Measurements from ENCODE around the gene UCP3. TPM values are rescaled to one million over a fixed set of nuclear protein-coding genes. Genes with fewer than 3 reads are reported as not detected.

Gene UCP3
- total and polyA plus RNA-seq, 7 donors: 8.9 to 587 (median 202) TPM

DNA sequence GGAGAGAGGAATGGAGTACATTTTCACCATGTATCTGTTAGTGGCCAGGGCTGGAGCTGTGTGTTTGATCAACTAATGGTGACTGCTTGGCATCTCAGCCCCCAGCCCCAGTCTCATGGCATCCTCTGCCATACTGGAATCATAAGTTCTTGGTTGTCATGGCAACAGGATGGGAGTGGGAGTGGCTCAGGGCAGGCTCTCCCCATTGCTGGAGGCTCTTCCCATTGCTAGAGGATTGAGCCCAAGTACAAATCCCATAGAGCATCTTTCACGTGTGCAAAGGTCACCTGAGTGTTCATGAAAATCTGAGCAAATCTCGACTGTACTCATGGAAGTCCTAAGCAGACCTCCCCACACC lies 43.1 kb downstream of the UCP3 start:
- H3K36me3 ChIP-seq (ENCODE audit: insufficient read depth in 1 of 2, low read depth in 1 of 2): no peaks in the 10 kb centered on the region
- TF ChIP-seq, protein P1, sequence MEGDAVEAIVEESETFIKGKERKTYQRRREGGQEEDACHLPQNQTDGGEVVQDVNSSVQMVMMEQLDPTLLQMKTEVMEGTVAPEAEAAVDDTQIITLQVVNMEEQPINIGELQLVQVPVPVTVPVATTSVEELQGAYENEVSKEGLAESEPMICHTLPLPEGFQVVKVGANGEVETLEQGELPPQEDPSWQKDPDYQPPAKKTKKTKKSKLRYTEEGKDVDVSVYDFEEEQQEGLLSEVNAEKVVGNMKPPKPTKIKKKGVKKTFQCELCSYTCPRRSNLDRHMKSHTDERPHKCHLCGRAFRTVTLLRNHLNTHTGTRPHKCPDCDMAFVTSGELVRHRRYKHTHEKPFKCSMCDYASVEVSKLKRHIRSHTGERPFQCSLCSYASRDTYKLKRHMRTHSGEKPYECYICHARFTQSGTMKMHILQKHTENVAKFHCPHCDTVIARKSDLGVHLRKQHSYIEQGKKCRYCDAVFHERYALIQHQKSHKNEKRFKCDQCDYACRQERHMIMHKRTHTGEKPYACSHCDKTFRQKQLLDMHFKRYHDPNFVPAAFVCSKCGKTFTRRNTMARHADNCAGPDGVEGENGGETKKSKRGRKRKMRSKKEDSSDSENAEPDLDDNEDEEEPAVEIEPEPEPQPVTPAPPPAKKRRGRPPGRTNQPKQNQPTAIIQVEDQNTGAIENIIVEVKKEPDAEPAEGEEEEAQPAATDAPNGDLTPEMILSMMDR (IDR thresholded peaks at IDR 0.05): no peak
- 66 to 67% (median 66%) methylated on average over 2 of the region's 2 CpGs for WGBS, 3 donors
- intact Hi-C loops (cut with DNase I): loop anchor here (2.0 to 5.0 kb wide), 2 partner anchors 125 to 127 kb away; no protein-coding TSS in a partner anchor
- DNase-seq: no peak
- no peaks in the 10 kb centered on the region for H3K27me3 ChIP-seq (ENCODE audit: insufficient read depth in 3 of 3, low read length in 2 of 3)
- peaks cover 7% of the 10 kb centered on the region for H3K4me1 ChIP-seq
- H3K4me3 ChIP-seq: no peak overlapping the region
- ATAC-seq: no peak
- H3K9me3 ChIP-seq: no peaks in the 10 kb centered on the region
- no peak overlapping the region for H3K27ac ChIP-seq

- Histone ChIP-seq H3K9me3 (no peaks in the 10 kb centered on the region), H3K27me3 (ENCODE audit: insufficient read depth in 3 of 3, low read length in 2 of 3) (no peaks in the 10 kb centered on the region), H3K4me3 (no peak overlapping the region), H3K27ac (no peak overlapping the region), H3K36me3 (ENCODE audit: insufficient read depth in 1 of 2, low read depth in 1 of 2) (no peaks in the 10 kb centered on the region), H3K4me1 (peaks cover 7% of the 10 kb centered on the region)
- no peak for ATAC-seq
- TF ChIP-seq, protein P1 (IDR thresholded peaks at IDR 0.05): no peak
- intact Hi-C loops (cut with DNase I): loop anchor here (2.0 to 5.0 kb wide), 2 partner anchors 126 to 127 kb away; no protein-coding TSS in a partner anchor
- WGBS, 3 donors: 60 to 69% (median 60%) methylated on average over 10 of the region's 10 CpGs
- peak in 1 of 2 donors; percentile 46 for DNase-seq
Measured at GRCh38 chr11:73965076-73965763, 43.7 kb downstream of the UCP3 start.

- ATAC-seq (peak; percentile 68 to 87 (median 78)), DNase-seq (no peak)
- WGBS, 3 donors: 65 to 75% (median 68%) methylated on average over 8 of the region's 8 CpGs
- Histone ChIP-seq H3K4me1 (peaks cover 7% of the 10 kb centered on the region), H3K27ac (no peak overlapping the region), H3K4me3 (no peak overlapping the region), H3K9me3 (no peaks in the 10 kb centered on the region), H3K27me3 (ENCODE audit: insufficient read depth in 3 of 3, low read length in 2 of 3) (no peaks in the 10 kb centered on the region), H3K36me3 (ENCODE audit: insufficient read depth in 1 of 2, low read depth in 1 of 2) (no peaks in the 10 kb centered on the region)
- TF ChIP-seq, protein P1 (IDR thresholded peaks at IDR 0.05): no peak
- intact Hi-C loops (cut with DNase I): loop anchor here in 1 of 2 donors (2.0 kb wide), 1 partner anchor 127 kb away; no protein-coding TSS in a partner anchor
Measured at GRCh38 chr11:73963861-73964260, 45.0 kb downstream of the UCP3 start.

- intact Hi-C loops (cut with DNase I): no loop called here
- H3K36me3 ChIP-seq (ENCODE audit: insufficient read depth in 1 of 2, low read depth in 1 of 2): no peaks in the 10 kb centered on the region
- H3K9me3 ChIP-seq: no peaks in the 10 kb centered on the region
- peak in 1 of 2 donors; percentile 4 for DNase-seq
- WGBS, 3 donors: 63 to 81% (median 78%) methylated on average over 7 of the region's 7 CpGs
- TF ChIP-seq, protein P1 (IDR thresholded peaks at IDR 0.05): no peak
- no peak overlapping the region for H3K4me3 ChIP-seq
- no peak overlapping the region for H3K27ac ChIP-seq
- no peaks in the 10 kb centered on the region for H3K27me3 ChIP-seq (ENCODE audit: insufficient read depth in 3 of 3, low read length in 2 of 3)
- no peak for ATAC-seq
- H3K4me1 ChIP-seq: peaks cover 7% of the 10 kb centered on the region
Measured at GRCh38 chr11:73962101-73962705, 46.7 kb downstream of the UCP3 start.
